H9 (cell line): ENCODE measurements around the gene CMTM4. TPM values are rescaled to one million over a fixed set of nuclear protein-coding genes. Genes with fewer than 3 reads are reported as not detected.
A peak's percentile ranks its signal among the peaks of the same experiment; 100 is the strongest.

Experiments used
- DNase-seq: peaks from one replicate; pipeline ENCODE4 v3.0.0-alpha.2; 2017
- H2AFZ ChIP-seq: one replicate; pipeline ENCODE4 v1.6.1; 2013; ENCODE audit warnings: mild to moderate bottlenecking, low read length, control low read depth, moderate library complexity
- H2AK5ac ChIP-seq: 2 replicates; pipeline ENCODE4 v1.6.1; 2013; ENCODE audit warnings: low read length, control low read depth, mixed read lengths; ENCODE audit not compliant: insufficient read length
- H2BK120ac ChIP-seq: one replicate; pipeline ENCODE4 v1.6.1; 2013; ENCODE audit warnings: low read depth, mild to moderate bottlenecking, low read length, control low read depth, inconsistent platforms; ENCODE audit not compliant: poor library complexity, severe bottlenecking
- H2BK12ac ChIP-seq: 2 replicates; pipeline ENCODE4 v1.6.1; 2013; ENCODE audit warnings: low read length, control low read depth, mixed read lengths, low read depth; ENCODE audit not compliant: insufficient read length
- H2BK15ac ChIP-seq: 2 replicates; pipeline ENCODE4 v1.6.1; 2013; ENCODE audit warnings: low read depth, low read length, control low read depth
- H2BK20ac ChIP-seq: one replicate; pipeline ENCODE4 v1.6.1; 2013; ENCODE audit warnings: low read depth, mild to moderate bottlenecking, low read length, control low read depth, inconsistent platforms; ENCODE audit not compliant: poor library complexity, severe bottlenecking
- H2BK5ac ChIP-seq: 2 replicates; pipeline ENCODE4 v1.6.1; 2013; ENCODE audit warnings: low read length, control low read depth, mixed read lengths; ENCODE audit not compliant: insufficient read length
- H3K14ac ChIP-seq: 2 replicates; pipeline ENCODE4 v1.6.1; 2013; ENCODE audit warnings: low read length, control low read depth; ENCODE audit not compliant: insufficient read depth
- H3K18ac ChIP-seq: 2 replicates; pipeline ENCODE4 v1.6.1; 2013; ENCODE audit warnings: low read depth, mild to moderate bottlenecking, mixed read lengths, low read length, control low read depth; ENCODE audit not compliant: insufficient read length
- H3K23ac ChIP-seq: 2 replicates; pipeline ENCODE4 v1.6.1; 2013; ENCODE audit warnings: low read length, control low read depth, mixed read lengths, low read depth; ENCODE audit not compliant: insufficient read length
- H3K23me2 ChIP-seq: 2 replicates; pipeline ENCODE4 v1.6.1; 2013; ENCODE audit warnings: low read depth, mild to moderate bottlenecking, mixed read lengths, low read length, control low read depth; ENCODE audit not compliant: insufficient read length, poor library complexity, severe bottlenecking
- H3K27ac ChIP-seq: 2 replicates; pipeline ENCODE4 v1.5.1; 2013; ENCODE audit warnings: low read length, control low read depth, mixed read lengths, low read depth; ENCODE audit not compliant: insufficient read length
- H3K27me3 ChIP-seq: 2 replicates; pipeline ENCODE4 v1.6.1; 2013; ENCODE audit warnings: low read length, control low read depth, inconsistent platforms; ENCODE audit not compliant: insufficient read depth
- H3K4ac ChIP-seq: 2 replicates; pipeline ENCODE4 v1.6.1; 2013; ENCODE audit warnings: low read depth, mild to moderate bottlenecking, control low read depth, inconsistent platforms, low read length, moderate library complexity
- H3K4me1 ChIP-seq: 2 replicates; pipeline ENCODE4 v1.6.1; 2013; ENCODE audit warnings: low read length, control low read depth, inconsistent platforms; ENCODE audit not compliant: insufficient read depth
- H3K4me2 ChIP-seq: 2 replicates; pipeline ENCODE4 v1.6.1; 2013; ENCODE audit warnings: low read length, control low read depth, mixed read lengths; ENCODE audit not compliant: insufficient read length, insufficient read depth
- H3K56ac ChIP-seq: 2 replicates; pipeline ENCODE4 v1.6.1; 2013; ENCODE audit warnings: low read depth, mild to moderate bottlenecking, mixed read lengths, low read length, control low read depth; ENCODE audit not compliant: insufficient read length
- H3K79me1 ChIP-seq: 2 replicates; pipeline ENCODE4 v1.6.1; 2013; ENCODE audit warnings: low read depth, mild to moderate bottlenecking, moderate library complexity, low read length, control low read depth, inconsistent platforms; ENCODE audit not compliant: insufficient read depth, poor library complexity, severe bottlenecking
- H3K79me2 ChIP-seq: 2 replicates; pipeline ENCODE4 v1.6.1; 2013; ENCODE audit warnings: low read length, control low read depth, inconsistent platforms; ENCODE audit not compliant: insufficient read depth
- H3K9ac ChIP-seq: 2 replicates; pipeline ENCODE4 v1.6.1; 2013; ENCODE audit warnings: low read length, control low read depth, mixed read lengths; ENCODE audit not compliant: insufficient read length; ENCODE audit errors: extremely low read depth
- H3K9me3 ChIP-seq: one replicate; pipeline ENCODE4 v1.6.1; 2013; ENCODE audit warnings: low read depth, low read length, inconsistent platforms; ENCODE audit not compliant: control insufficient read depth
- H3T11ph ChIP-seq: one replicate; pipeline ENCODE4 v1.6.1; 2013; ENCODE audit warnings: mild to moderate bottlenecking, low read length, control low read depth, inconsistent platforms
- H4K20me1 ChIP-seq: one replicate; pipeline ENCODE4 v1.6.1; 2013; ENCODE audit not compliant: control insufficient read depth, insufficient read length, insufficient read depth
- H4K5ac ChIP-seq: 2 replicates; pipeline ENCODE4 v1.6.1; 2013; ENCODE audit warnings: low read depth, mild to moderate bottlenecking, mixed read lengths, low read length, control low read depth; ENCODE audit not compliant: insufficient read length
- H4K8ac ChIP-seq: replicated peaks from 2 replicates; pipeline ENCODE4 v1.6.1; 2013; ENCODE audit warnings: low read length, control low read depth, mixed read lengths, low read depth; ENCODE audit not compliant: insufficient read length
- H4K91ac ChIP-seq: 2 replicates; pipeline ENCODE4 v1.6.1; 2013; ENCODE audit warnings: low read depth, mild to moderate bottlenecking, moderate library complexity, mixed read lengths, low read length, control low read depth; ENCODE audit not compliant: insufficient read length
- H3K27ac Mint-ChIP-seq, 3 experiments: 2 replicates in 2 of 3; 3 replicates in 1 of 3; pipeline ENCODE4 v1.8.0; 2020 to 2021; ENCODE audit warnings: mixed read lengths in 3 of 3, mild to moderate bottlenecking in 1 of 3, moderate library complexity in 1 of 3
- H3K27me3 Mint-ChIP-seq: 2 replicates; pipeline ENCODE4 v1.8.0; 2021; ENCODE audit warnings: low read depth, mild to moderate bottlenecking, moderate library complexity, mixed read lengths
- H3K36me3 Mint-ChIP-seq, 3 experiments: 2 replicates in 2 of 3; 3 replicates in 1 of 3; pipeline ENCODE4 v1.8.0; 2020 to 2021; ENCODE audit warnings: low read depth in 3 of 3, mixed read lengths in 3 of 3; ENCODE audit not compliant: insufficient read depth in 1 of 3
- H3K4me1 Mint-ChIP-seq, 2 experiments: 2 replicates each; pipeline ENCODE4 v1.8.0; 2020; ENCODE audit warnings: mixed read lengths in 2 of 2
- H3K4me3 Mint-ChIP-seq, 2 experiments: 2 replicates in 1 of 2; 3 replicates in 1 of 2; pipeline ENCODE4 v1.8.0; 2020 to 2021; ENCODE audit warnings: mild to moderate bottlenecking in 2 of 2, mixed read lengths in 2 of 2, moderate library complexity in 1 of 2
- H3K9me3 Mint-ChIP-seq, 2 experiments: 2 replicates in 1 of 2; 3 replicates in 1 of 2; pipeline ENCODE4 v1.8.0; 2020; ENCODE audit warnings: mild to moderate bottlenecking in 2 of 2, mixed read lengths in 2 of 2, moderate library complexity in 1 of 2
- CTCF ChIP-seq: fragments of 200-600 bp; sonication (generic); conservative IDR thresholded peaks from 3 replicates; pipeline ENCODE4 v1.8.0; 2021; ENCODE audit warnings: antibody characterized with exemption, mild to moderate bottlenecking
- WGBS: extraction: QIAGEN DNeasy Blood & Tissue Kit; methylation state at CpG from one replicate; pipeline ENCODE4 v1.1.7; 2013; ENCODE audit warnings: missing lambda C conversion rate, low lambda C conversion rate, mixed read lengths; ENCODE audit not compliant: insufficient read length; ENCODE audit errors: extremely low coverage; 5-methylcytosine and 5-hydroxymethylcytosine counted together
- total RNA-seq: library from RNA; stranded (reverse); gene quantifications from 2 replicates; pipeline ENCODE4 v1.2.1, GENCODE V29; 2021

Gene CMTM4
- total RNA-seq, 1 experiment from 2014 or later, result 40.5 TPM

GRCh38 chr16:66741950-66742808 lies 45.6 kb upstream of the CMTM4 start:
- H2BK120ac ChIP-seq, result no peak overlapping the region
- H3K56ac ChIP-seq, result no peak overlapping the region
- no peak overlapping the region for H3K14ac ChIP-seq
- H3T11ph ChIP-seq, result no peak overlapping the region
- no CpG with 5 or more reads among the region's 10 CpGs for WGBS
- no peak overlapping the region for H3K4me3 Mint-ChIP-seq
- H4K20me1 ChIP-seq, result no peaks in the 10 kb centered on the region
- peaks cover 28 to 76% (median 75%) of the 10 kb centered on the region in 3 experiments; a peak in 6 of 7 replicates for H3K36me3 Mint-ChIP-seq
- no peak overlapping the region for H2BK12ac ChIP-seq
- H3K27ac Mint-ChIP-seq, result peak overlapping the region in 2 of 3 experiments; percentile 25 to 92; a peak in 4 of 7 replicates
- H3K9me3 ChIP-seq, result no peaks in the 10 kb centered on the region
- no peaks in the 10 kb centered on the region for H3K23me2 ChIP-seq
- H3K27me3 ChIP-seq, result no peaks in the 10 kb centered on the region
- peaks cover 11% of the 10 kb centered on the region; the same call in 1 of the 2 replicates for H3K79me2 ChIP-seq
- H3K4me2 ChIP-seq, result no peak overlapping the region
- H3K23ac ChIP-seq, result no peak overlapping the region
- DNase-seq, result no peak
- no peak overlapping the region for H2AFZ ChIP-seq
- H3K79me1 ChIP-seq, result peaks cover 9% of the 10 kb centered on the region
- peaks cover 18 to 24% of the 10 kb centered on the region in 2 experiments for H3K4me1 Mint-ChIP-seq
- no peak overlapping the region for H2BK15ac ChIP-seq
- H2AK5ac ChIP-seq, result no peak overlapping the region
- no peak overlapping the region for H3K18ac ChIP-seq
- no peaks in the 10 kb centered on the region for H3K27me3 Mint-ChIP-seq
- H4K8ac ChIP-seq, result no peak overlapping the region
- no peak overlapping the region for H3K9ac ChIP-seq
- no peak overlapping the region for H4K5ac ChIP-seq
- no peak overlapping the region for H2BK20ac ChIP-seq
- no peak for TF ChIP-seq CTCF
- no peaks in the 10 kb centered on the region for H3K9me3 Mint-ChIP-seq
- no peak overlapping the region for H4K91ac ChIP-seq
- no peaks in the 10 kb centered on the region for H3K4me1 ChIP-seq
- no peak overlapping the region for H3K4ac ChIP-seq
- no peak overlapping the region for H2BK5ac ChIP-seq
- H3K27ac ChIP-seq, result no peak overlapping the region
